Activated CD8-positive, alpha-beta memory T cell treated with anti-CD3 and anti-CD28 coated beads, Interleukin-2, amount 50 U/mL, for 48 hours (primary cell): Measurements from ENCODE around the gene TVP23C.
"Not testable (repeated sequence)": the region's sequence is repeated elsewhere in the genome, so short reads cannot be mapped to it uniquely, and the experiment has no call there.

Experiments used
- DNase-seq: peaks from one replicate; pipeline ENCODE4 v3.0.0-alpha.2; 2020

The TVP23C gene

DNA sequence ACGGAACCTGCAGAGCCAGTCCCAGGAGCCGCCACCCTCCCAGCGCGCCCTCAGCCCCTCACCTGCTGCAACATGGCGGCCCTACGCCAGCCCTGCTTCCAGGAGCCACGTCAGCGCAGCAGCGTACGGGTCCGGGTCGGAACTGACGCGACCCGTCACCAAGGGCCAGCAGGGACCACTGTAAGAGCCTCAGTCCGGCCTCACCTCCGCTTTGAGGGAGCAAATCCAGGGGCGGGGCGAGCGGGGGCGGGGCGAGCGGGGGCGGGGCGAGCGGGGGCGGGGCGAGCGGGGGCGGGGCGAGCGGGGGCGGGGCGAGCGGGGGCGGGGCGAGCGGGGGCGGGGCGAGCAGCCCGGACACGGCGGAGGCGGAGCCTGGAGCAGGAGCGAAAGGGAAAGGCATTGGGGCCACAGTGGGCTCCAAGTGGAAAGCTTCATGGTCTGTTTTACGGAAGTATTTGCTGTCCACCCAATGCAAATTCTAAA lies at the start of gene TVP23C:
TVP23C (minus strand) TSS at position 109 of the 483 bp plus-strand sequence; CDS start at position 74, 35 bp downstream.
- peak; percentile 83 for DNase-seq

DNA sequence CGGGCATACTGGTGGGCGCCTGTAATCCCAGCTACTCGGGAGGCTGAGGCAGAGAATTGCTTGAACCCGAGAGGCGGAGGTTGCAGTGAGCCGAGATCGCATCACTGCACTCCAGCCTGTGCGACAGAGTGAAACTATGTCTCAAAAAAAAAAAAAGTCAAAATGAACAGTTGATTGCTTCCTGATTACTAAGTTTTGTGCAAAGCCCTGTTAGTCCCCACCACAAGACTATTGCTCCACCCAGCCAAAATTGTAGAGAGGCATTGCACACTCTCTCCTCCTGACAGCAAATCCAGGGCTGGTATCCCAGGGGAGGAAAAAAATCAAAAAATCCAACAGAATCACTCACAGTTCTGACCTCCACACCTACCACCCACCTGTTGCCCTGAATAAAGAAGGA lies 29.7 kb upstream of the TVP23C start:
- not testable (repeated sequence) for DNase-seq

GRCh38 chr17:15591986-15592385 lies 28.7 kb upstream of the TVP23C start:
- not testable (repeated sequence) for DNase-seq

- not testable (repeated sequence) for DNase-seq
Measured at GRCh38 chr17:15590844-15591243, 27.6 kb upstream of the TVP23C start.

DNA sequence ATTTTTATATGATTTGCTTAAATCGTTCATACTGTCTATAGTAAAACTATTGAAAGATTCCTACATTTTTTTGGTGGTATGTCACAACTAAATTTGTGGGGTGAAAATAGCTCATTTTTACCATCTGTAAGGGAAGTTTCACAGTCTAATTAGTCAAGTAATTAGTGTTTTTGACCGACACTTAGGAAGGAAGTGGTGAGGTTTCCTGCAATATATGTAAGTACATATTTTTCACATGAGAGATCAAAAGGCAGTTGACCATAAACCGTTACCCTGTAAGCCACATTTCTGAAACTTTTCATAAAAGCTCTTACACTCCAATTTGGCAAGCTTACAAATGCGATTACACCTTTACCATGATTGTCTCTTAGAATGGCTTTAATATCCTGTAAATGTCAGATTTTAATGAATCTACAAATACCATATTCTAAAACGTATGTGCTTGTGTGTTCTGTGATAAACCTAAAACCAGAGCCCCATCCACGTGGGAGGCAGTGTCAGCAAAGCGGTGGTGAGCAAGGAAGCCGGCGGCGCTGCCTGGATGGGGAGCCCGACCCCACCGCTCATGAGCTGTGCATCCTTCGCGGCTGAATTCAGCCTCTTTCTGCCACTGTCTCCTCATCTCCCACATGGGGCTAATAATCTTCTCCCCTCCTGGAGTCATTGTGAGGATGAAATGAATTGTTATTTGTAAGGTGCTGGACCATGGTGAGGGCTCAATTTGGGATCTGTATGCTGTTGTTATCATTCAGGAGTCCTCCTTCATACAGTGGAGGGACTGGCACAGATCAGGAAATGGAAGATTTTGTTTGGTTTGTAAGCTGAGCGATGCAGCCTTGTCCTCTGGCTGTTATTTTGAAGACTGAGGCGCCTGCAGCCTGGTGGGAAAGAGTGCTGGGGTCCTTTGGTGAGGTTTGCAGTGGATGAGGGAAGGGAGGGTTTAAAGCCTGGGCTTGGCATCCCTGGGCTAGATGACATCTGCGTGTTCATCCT lies 26.6 kb upstream of the TVP23C start:
- not testable (repeated sequence) for DNase-seq

DNA sequence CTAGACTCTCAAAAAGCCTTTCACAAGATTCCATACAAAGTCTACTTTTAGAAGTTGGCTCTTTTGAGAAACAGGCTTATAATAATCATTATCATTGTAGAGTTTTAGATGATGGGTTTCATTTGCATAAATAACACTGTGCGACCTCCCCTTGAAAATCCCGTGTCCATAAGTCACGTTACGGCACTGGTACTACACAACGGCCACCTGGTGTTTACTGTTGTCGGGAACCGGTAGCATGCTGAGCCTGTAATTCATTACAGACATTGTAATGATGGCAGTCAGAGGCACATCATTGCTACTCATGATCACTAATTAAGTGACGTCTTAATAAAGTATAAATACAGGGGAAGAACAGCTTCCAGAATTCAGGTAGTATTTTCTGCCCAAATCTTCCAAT lies 24.7 kb upstream of the TVP23C start:
- not testable (repeated sequence) for DNase-seq

- DNase-seq: not testable (repeated sequence)
Measured at GRCh38 chr17:15583313-15583712, 20.0 kb upstream of the TVP23C start.

DNA sequence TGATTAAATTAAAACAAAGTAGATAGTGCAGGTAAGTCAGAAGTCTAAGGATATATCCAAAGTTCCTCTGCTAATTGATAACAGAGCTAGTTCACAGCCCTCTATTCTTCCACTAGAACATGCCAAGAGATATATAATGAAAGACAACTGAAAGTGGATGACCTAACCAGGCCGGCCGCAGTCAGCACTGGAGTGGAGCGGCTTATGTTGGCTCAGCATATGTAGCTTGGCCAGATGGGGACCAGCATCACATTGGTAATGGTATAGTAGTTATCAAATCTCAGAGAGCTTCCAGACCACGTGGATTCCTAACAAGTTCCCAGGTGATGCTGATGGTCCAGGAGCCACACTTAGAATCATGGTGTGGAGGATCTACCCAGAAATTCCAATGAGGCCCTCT lies 18.2 kb upstream of the TVP23C start:
- DNase-seq: not testable (repeated sequence)

- not testable (repeated sequence) for DNase-seq
Measured at GRCh38 chr17:15576848-15577247, 13.6 kb upstream of the TVP23C start.

GRCh38 chr17:15574660-15575059 lies 11.4 kb upstream of the TVP23C start:
- not testable (repeated sequence) for DNase-seq

DNA sequence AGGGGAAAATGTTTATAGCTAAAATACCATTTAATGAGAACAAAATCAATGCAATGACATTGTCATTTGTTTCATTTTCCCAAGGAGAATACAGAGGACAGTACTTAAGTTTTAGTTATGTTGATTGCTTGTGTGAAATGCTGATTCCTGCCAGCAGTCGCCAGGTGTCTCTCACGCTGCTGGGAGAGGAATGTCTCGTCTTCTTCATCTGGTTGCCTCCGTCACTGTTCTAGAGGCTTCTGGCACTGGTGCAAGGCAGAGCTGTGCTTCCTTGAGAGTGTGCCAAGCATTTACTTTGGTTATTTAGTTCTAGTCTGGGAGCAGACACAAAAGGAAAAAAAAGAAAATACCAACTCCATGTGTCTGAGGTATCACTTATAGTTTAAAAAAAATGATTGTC lies 10.6 kb upstream of the TVP23C start:
- DNase-seq: not testable (repeated sequence)

DNA sequence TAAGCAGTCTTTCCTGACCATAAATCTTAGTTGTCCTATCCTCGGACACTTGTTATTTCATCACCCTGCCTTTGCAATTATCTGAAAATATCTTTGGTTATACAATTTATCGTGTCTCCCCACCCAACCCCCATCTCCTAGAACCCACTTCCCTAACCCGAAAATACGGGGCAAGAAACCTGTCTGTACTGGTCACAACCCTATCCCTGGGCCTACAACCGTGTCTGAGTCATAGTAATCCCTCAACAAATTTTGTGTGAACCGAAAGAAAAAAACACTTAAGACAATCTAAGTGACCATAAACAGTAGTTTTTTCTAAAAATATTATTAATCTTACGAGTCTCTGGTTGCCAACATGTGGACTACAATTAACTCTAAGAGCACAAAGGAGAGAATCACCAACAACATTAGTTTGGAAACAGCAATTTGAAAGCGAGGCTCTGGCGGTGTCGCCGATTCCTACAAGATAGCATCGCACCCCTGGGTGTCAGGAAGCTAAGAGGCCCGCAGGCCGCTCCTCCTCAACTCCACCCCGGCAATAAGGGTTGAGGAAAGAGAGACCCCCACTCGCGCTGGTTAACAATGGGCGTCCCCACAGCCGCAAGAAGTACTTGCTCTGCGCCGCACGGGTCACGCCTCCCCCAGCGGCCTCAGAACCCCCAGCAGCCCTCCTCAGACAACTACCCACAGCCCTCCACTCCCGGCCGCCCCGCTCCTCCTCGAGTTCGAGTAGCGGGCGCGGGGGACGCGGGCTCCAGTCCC lies 489 bp downstream of the TVP23C start:
- DNase-seq: not testable (repeated sequence)

DNA sequence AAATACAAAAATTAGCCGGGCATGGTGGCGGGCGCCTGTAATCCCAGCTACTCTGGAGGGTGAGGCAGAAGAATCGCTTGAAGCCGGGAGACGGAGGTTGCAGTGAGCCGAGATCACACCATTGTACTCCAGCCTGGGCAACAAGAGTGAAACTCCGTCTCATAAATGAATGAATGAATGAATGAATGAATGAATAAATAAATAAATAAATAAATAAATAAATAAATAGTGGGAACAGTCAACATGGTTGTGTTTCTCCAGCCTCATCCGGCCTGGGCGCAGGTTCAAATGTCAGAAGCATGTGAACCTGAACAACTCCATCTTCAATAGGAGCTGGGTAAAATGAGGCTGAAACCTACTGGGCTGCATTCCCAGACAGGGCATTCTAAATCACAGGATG lies 1.8 kb downstream of the TVP23C start:
- not testable (repeated sequence) for DNase-seq

DNA sequence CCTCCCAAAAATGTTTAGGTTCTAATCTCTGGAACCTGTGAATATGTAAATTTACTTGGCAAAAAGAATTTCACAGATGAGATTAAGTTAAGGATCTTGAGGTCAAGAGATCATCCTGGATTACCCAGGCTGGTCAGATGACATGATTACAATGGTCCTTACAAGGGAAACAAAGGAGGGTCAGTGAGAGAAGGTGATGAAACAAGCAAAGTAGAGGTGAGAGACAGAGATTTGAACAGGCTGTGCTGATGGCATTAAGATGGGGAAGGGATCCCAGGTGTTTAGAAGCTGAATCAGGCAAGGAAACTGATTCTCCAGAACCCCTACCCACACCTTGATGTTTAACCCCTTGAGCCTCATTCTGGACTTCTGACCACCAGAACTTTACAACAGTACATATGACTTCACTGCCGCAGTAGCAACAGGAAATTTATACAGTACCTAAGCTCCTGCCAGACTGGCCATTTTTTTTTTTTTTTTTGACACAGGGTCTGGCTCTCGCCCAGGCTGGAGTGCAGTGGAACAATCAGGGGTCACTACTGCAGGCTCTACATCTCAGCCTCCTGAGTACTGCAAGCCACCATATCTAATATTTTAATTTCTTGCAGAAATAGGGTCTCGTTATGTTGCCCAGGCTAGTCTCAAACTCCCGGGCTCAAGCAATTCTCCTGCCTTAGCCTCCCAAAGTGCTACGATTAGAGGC lies 4.7 kb downstream of the TVP23C start:
- DNase-seq: not testable (repeated sequence)

DNA sequence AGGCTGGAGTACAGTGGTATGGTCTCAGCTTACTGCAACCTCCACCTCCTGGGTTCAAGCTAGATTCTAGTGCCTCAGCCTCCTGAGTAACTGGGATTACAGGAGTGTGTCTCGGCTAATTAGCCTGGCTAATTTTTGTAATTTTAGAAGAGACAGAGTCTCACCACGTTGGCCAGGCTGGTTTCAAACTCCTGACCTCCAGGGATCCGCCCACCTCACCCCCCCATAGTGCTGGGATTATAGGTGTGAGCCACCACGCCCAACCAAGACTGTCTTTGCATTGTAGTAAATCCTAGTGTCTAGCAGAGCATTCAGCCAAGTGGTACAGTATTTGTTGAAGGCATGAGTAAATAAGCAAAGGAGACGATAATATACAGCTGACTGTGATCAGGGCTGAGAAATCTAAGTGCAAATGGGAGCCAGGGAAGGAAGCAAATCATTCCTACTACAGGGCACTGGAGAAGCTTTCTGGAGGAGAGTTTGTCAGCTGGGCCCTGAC lies 5.9 kb downstream of the TVP23C start:
- not testable (repeated sequence) for DNase-seq

- not testable (repeated sequence) for DNase-seq
Measured at GRCh38 chr17:15552932-15553331, 10.4 kb downstream of the TVP23C start.

DNA sequence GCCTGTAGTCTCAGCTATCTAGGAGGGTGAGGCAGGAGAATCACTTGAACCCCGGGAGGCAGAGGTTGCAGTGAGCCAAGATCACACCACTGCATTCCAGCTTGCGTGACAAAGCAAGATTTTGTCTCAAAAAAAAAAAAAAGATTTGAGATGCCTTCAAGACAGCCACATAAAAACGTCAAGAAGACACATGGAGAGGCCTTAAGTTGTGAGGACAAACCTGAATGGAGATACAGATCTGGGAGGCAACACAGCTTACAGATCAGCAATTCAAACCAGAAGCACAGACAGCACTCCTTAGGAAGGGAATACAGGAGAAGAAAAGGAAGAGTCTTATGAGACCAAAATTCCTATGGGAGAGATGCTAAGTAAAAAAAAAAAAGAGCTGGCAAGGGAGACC lies 13.7 kb downstream of the TVP23C start:
- not testable (repeated sequence) for DNase-seq

DNA sequence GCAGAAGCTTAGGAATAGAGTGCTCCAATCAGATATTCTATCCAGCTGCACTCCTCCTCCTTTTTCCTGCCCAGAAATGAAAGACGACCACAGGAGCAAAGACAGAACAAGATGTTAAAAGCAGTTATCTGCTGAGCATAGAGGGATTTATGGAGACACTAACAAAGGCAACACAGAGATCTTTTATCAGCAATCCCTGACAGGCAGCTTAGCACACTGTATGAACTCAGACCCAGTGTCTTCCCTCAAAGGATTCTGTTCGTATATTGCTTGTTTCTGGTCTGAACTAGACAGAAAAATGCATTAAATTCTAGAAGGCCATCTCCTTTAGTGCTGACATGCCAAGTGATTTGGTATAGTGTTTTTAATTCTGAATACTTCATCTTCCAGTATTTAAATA lies 16.7 kb downstream of the TVP23C start:
- DNase-seq: not testable (repeated sequence)

DNA sequence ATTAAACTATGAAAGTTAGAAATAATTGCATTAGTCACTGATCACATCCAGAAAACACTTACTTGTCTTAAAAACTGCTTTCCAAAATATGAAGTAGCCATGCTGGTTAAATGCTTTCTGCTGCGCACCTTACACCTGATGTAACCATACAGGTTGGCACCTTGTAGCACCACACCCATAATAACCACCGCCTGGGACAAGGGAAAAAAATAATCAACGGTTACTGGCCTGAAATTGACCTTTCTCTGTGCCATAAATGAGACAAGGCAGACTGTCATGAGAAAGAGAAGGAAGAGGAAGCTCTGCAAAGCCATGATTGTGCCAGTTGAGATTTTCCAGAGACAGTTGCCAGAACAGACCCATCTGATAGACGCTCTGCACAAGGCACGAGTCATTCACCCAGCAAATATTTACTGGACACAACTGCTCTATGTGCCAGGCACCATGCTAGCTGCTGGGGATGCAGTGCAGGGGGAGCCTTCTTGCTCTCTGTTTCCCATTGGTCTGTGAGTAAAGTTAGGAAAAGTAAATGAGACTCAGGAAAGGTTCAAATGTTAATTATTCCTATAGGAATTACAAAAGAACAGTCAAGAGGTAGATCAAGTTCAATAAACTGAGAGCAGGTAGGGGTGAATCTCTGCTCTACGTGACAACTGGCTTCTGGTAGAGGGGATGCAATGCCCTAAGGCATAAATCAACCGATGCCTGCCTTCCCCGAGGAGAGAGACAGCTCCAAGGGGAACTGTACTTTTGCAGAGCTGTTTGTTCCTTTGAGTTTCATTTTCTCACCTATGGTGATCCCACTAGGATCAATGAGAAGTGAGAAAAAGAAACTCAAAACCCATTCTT lies 22.7 kb downstream of the TVP23C start:
- not testable (repeated sequence) for DNase-seq

GRCh38 chr17:15533122-15533521 lies 30.2 kb downstream of the TVP23C start:
- not testable (repeated sequence) for DNase-seq
